Measurements from ENCODE around the gene FASLG.
"Not testable (repeated sequence)": the region's sequence is repeated elsewhere in the genome, so short reads cannot be mapped to it uniquely, and the experiment has no call there.

The FASLG gene

DNA sequence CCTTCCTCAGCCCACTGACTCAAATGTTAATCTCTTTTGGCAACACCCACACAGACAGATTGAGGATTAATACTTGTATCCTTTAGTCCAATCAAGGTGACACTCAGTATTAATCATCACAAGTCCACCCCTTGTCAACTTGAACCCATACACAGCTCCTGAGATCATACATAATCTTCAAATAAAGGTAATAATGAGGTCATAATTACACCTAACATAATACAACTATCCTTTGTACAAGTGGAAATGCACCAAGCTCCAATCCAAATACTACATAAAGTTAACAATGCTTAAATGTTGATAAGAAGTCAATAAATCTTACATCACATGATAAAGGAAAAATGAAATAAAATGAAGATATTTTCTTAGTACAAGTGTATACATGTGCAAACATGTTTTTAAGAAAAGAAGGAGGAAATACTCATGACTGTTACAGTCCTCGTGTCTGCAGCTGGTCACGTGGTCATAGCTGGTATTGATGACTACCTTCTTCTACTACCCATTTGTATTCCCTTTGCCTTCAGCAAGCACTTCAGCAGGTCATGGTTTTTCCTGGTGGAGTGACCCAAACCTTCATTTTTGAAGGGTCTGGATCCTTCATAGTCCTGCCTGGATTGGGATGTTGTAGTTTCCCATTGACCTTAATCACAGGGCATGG, 29.7 kb downstream of the FASLG start:
- not testable (repeated sequence) for DNase-seq

GRCh38 chr1:172690925-172691324, 32.0 kb downstream of the FASLG start:
- not testable (repeated sequence) for DNase-seq

DNA sequence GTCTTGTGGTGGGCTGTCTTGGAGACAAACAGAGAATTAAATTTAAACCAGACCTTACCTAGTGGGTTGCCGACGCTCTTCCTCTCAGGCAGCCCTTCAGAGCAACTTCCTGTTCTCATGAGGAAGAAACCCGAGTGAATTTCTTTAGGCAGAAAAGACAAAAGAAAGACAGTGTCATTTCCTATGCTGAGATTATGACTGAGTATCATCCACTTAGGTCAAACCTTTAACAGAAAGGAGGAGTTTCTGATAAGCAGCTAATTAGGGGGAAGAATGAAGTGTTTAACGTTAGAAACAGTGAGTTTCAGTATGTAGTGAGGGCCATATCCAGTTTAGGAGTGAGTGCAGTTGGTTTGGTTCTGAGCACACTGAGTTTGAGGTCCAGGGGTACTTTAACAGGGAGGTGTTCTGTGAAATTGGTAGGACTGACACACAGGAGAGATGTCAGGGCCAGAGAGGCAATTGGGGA, 38.7 kb downstream of the FASLG start:
- DNase-seq = no peak

DNA sequence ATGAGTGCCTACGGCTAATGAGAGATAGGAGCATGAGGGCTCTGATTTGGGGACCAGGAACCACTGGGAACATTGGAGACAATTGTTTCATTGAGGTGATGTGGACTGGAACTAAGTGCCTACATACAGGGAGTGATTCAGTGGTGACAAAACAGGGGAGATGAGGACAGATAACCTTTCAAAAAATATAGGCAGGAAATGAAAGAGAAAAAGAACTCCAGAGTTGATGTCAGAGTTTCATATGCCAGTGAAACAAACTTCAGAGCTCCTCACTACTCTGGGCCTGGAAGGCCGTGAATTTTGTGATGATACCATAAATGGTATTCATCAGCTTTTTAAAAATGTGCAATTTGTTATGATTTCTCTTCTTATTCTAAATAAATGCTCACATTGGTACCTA, 39.3 kb downstream of the FASLG start:
- DNase-seq = no peak

DNA sequence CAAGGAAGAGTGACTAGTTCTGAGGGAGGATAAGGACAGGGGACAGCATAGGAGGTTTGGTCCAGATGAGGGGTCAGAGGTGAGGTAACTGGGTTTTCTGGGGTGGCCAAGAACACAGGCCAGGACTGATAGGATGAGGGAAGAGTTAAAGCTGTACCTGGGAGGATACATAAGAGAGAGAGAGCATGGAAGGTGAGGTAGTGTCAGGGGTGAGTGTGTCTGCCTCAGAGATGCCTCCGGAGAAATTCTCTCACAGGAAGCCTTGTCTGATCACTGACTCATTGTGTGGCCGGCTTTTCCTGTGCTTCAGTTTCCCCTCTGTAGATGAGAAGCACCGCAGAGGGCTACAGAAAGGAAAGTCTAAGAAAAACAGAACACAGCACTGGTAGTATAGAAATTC, 40.2 kb downstream of the FASLG start:
- no peak for DNase-seq

GRCh38 chr1:172699695-172700227, 40.9 kb downstream of the FASLG start:
- no peak for DNase-seq

DNA sequence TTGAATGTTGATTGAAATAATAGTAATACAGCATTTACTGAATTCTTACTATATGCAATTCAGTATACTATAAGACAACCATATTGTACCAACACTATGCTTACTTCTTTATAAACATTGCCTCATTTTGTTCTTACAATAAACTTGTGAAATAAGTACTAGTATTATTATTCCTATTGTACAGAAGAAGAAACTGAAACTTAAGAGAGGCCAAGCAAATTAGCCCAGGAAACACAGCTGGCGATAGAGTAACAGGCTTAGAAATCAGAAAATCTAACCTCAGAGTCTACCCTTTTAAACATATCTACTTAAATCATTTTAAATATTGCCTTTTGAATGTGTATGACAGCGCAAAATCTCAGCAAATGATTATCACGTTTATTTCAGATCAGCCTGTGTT, 41.7 kb downstream of the FASLG start:
- DNase-seq = no peak

GRCh38 chr1:172704001-172704400, 45.1 kb downstream of the FASLG start:
- no peak for DNase-seq

DNA sequence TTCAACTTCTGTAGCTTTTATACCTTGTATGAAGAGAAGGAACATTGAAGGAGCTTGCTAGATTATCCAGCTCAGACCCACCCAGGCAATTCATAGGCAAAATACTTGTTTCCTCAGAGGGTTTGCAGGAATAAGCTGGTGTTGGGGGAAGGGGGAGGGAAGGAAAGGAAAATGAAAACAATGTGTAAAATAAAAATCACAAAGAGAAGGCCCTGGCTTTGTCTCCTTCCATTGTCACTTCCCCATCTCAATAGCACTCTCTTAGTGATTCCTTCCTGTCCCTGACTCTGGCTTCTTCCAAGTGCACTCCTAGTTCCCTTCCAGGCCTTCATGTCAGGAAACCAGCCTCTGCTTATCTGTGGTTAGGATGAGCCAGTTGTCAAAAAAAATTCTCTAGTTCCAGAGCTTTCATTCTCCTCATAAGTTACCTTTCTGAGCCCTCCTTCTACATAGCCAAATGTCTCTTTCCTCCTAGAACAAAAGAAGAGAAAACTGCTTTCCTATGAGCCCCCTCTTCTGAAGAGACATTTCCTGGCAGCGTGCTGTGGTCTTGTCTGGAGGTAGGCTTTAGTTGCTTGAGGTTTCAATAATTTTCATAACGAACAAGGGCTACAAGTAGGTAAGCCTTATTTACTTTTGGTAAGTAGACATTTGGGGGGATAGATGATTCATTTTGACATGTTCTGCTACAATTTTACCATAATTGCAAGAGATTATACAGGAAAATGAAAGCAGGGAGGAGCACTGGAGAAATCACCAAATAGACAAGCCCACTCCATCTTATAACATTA, 45.7 kb downstream of the FASLG start:
- no peak for DNase-seq

- no peak for DNase-seq
These were observed 49.5 kb downstream of the FASLG start for GRCh38 chr1:172708452-172708851.

- no peak for DNase-seq
These were observed 52.7 kb downstream of the FASLG start for GRCh38 chr1:172711558-172711957.

GRCh38 chr1:172713466-172713865, 54.6 kb downstream of the FASLG start:
- no peak for DNase-seq
